Measurements from ENCODE around the gene CCDC92B.
"Not testable (repeated sequence)": the region's sequence is repeated elsewhere in the genome, so short reads cannot be mapped to it uniquely, and the experiment has no call there.

DNA sequence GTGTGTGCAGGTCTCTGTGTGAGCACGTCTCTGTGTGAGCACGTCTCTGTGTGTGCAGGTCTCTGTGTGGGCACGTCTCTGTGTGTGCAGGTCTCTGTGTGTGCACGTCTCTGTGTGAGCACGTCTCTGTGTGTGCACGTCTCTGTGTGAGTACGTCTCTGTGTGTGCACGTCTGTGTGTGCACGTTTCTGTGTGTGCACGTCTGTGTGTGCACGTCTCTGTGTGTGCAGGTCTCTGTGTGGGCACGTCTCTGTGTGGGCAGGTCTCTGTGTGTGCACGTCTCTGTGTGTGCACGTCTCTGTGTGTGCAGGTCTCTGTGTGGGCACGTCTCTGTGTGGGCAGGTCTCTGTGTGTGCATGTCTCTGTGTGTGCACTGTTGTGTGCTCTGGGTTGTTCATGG is 32.1 kb upstream of the CCDC92B start:
- TF ChIP-seq POLR2A (IDR thresholded peaks at IDR 0.05; ENCODE audit: low read length); GATA1 (IDR thresholded peaks at IDR 0.05; ENCODE audit: low read depth, low read length): not testable (repeated sequence)

Data from erythroblast (primary cell).